H9 (cell line): Measurements from ENCODE around the gene MRAS. TPM values are rescaled to one million over a fixed set of nuclear protein-coding genes. Genes with fewer than 3 reads are reported as not detected.

Source experiments
- DNase-seq: peaks from one replicate; pipeline ENCODE4 v3.0.0-alpha.2; 2017
- H2AFZ ChIP-seq: one replicate; pipeline ENCODE4 v1.6.1; 2013; ENCODE audit warnings: mild to moderate bottlenecking, low read length, control low read depth, moderate library complexity
- H2AK5ac ChIP-seq: 2 replicates; pipeline ENCODE4 v1.6.1; 2013; ENCODE audit warnings: low read length, control low read depth, mixed read lengths; ENCODE audit not compliant: insufficient read length
- H2BK120ac ChIP-seq: one replicate; pipeline ENCODE4 v1.6.1; 2013; ENCODE audit warnings: low read depth, mild to moderate bottlenecking, low read length, control low read depth, inconsistent platforms; ENCODE audit not compliant: poor library complexity, severe bottlenecking
- H2BK12ac ChIP-seq: 2 replicates; pipeline ENCODE4 v1.6.1; 2013; ENCODE audit warnings: low read length, control low read depth, mixed read lengths, low read depth; ENCODE audit not compliant: insufficient read length
- H2BK15ac ChIP-seq: 2 replicates; pipeline ENCODE4 v1.6.1; 2013; ENCODE audit warnings: low read depth, low read length, control low read depth
- H2BK20ac ChIP-seq: one replicate; pipeline ENCODE4 v1.6.1; 2013; ENCODE audit warnings: low read depth, mild to moderate bottlenecking, low read length, control low read depth, inconsistent platforms; ENCODE audit not compliant: poor library complexity, severe bottlenecking
- H2BK5ac ChIP-seq: 2 replicates; pipeline ENCODE4 v1.6.1; 2013; ENCODE audit warnings: low read length, control low read depth, mixed read lengths; ENCODE audit not compliant: insufficient read length
- H3K14ac ChIP-seq: 2 replicates; pipeline ENCODE4 v1.6.1; 2013; ENCODE audit warnings: low read length, control low read depth; ENCODE audit not compliant: insufficient read depth
- H3K18ac ChIP-seq: 2 replicates; pipeline ENCODE4 v1.6.1; 2013; ENCODE audit warnings: low read depth, mild to moderate bottlenecking, mixed read lengths, low read length, control low read depth; ENCODE audit not compliant: insufficient read length
- H3K23ac ChIP-seq: 2 replicates; pipeline ENCODE4 v1.6.1; 2013; ENCODE audit warnings: low read length, control low read depth, mixed read lengths, low read depth; ENCODE audit not compliant: insufficient read length
- H3K23me2 ChIP-seq: 2 replicates; pipeline ENCODE4 v1.6.1; 2013; ENCODE audit warnings: low read depth, mild to moderate bottlenecking, mixed read lengths, low read length, control low read depth; ENCODE audit not compliant: insufficient read length, poor library complexity, severe bottlenecking
- H3K27ac ChIP-seq: 2 replicates; pipeline ENCODE4 v1.5.1; 2013; ENCODE audit warnings: low read length, control low read depth, mixed read lengths, low read depth; ENCODE audit not compliant: insufficient read length
- H3K27me3 ChIP-seq: 2 replicates; pipeline ENCODE4 v1.6.1; 2013; ENCODE audit warnings: low read length, control low read depth, inconsistent platforms; ENCODE audit not compliant: insufficient read depth
- H3K4ac ChIP-seq: 2 replicates; pipeline ENCODE4 v1.6.1; 2013; ENCODE audit warnings: low read depth, mild to moderate bottlenecking, control low read depth, inconsistent platforms, low read length, moderate library complexity
- H3K4me1 ChIP-seq: 2 replicates; pipeline ENCODE4 v1.6.1; 2013; ENCODE audit warnings: low read length, control low read depth, inconsistent platforms; ENCODE audit not compliant: insufficient read depth
- H3K4me2 ChIP-seq: 2 replicates; pipeline ENCODE4 v1.6.1; 2013; ENCODE audit warnings: low read length, control low read depth, mixed read lengths; ENCODE audit not compliant: insufficient read length, insufficient read depth
- H3K56ac ChIP-seq: 2 replicates; pipeline ENCODE4 v1.6.1; 2013; ENCODE audit warnings: low read depth, mild to moderate bottlenecking, mixed read lengths, low read length, control low read depth; ENCODE audit not compliant: insufficient read length
- H3K79me1 ChIP-seq: 2 replicates; pipeline ENCODE4 v1.6.1; 2013; ENCODE audit warnings: low read depth, mild to moderate bottlenecking, moderate library complexity, low read length, control low read depth, inconsistent platforms; ENCODE audit not compliant: insufficient read depth, poor library complexity, severe bottlenecking
- H3K79me2 ChIP-seq: 2 replicates; pipeline ENCODE4 v1.6.1; 2013; ENCODE audit warnings: low read length, control low read depth, inconsistent platforms; ENCODE audit not compliant: insufficient read depth
- H3K9ac ChIP-seq: 2 replicates; pipeline ENCODE4 v1.6.1; 2013; ENCODE audit warnings: low read length, control low read depth, mixed read lengths; ENCODE audit not compliant: insufficient read length; ENCODE audit errors: extremely low read depth
- H3K9me3 ChIP-seq: one replicate; pipeline ENCODE4 v1.6.1; 2013; ENCODE audit warnings: low read depth, low read length, inconsistent platforms; ENCODE audit not compliant: control insufficient read depth
- H3T11ph ChIP-seq: one replicate; pipeline ENCODE4 v1.6.1; 2013; ENCODE audit warnings: mild to moderate bottlenecking, low read length, control low read depth, inconsistent platforms
- H4K20me1 ChIP-seq: one replicate; pipeline ENCODE4 v1.6.1; 2013; ENCODE audit not compliant: control insufficient read depth, insufficient read length, insufficient read depth
- H4K5ac ChIP-seq: 2 replicates; pipeline ENCODE4 v1.6.1; 2013; ENCODE audit warnings: low read depth, mild to moderate bottlenecking, mixed read lengths, low read length, control low read depth; ENCODE audit not compliant: insufficient read length
- H4K8ac ChIP-seq: replicated peaks from 2 replicates; pipeline ENCODE4 v1.6.1; 2013; ENCODE audit warnings: low read length, control low read depth, mixed read lengths, low read depth; ENCODE audit not compliant: insufficient read length
- H4K91ac ChIP-seq: 2 replicates; pipeline ENCODE4 v1.6.1; 2013; ENCODE audit warnings: low read depth, mild to moderate bottlenecking, moderate library complexity, mixed read lengths, low read length, control low read depth; ENCODE audit not compliant: insufficient read length
- H3K27ac Mint-ChIP-seq, 3 experiments: 2 replicates in 2 of 3; 3 replicates in 1 of 3; pipeline ENCODE4 v1.8.0; 2020 to 2021; ENCODE audit warnings: mixed read lengths in 3 of 3, mild to moderate bottlenecking in 1 of 3, moderate library complexity in 1 of 3
- H3K27me3 Mint-ChIP-seq: 2 replicates; pipeline ENCODE4 v1.8.0; 2021; ENCODE audit warnings: low read depth, mild to moderate bottlenecking, moderate library complexity, mixed read lengths
- H3K36me3 Mint-ChIP-seq, 3 experiments: 2 replicates in 2 of 3; 3 replicates in 1 of 3; pipeline ENCODE4 v1.8.0; 2020 to 2021; ENCODE audit warnings: low read depth in 3 of 3, mixed read lengths in 3 of 3; ENCODE audit not compliant: insufficient read depth in 1 of 3
- H3K4me1 Mint-ChIP-seq, 2 experiments: 2 replicates each; pipeline ENCODE4 v1.8.0; 2020; ENCODE audit warnings: mixed read lengths in 2 of 2
- H3K4me3 Mint-ChIP-seq, 2 experiments: 2 replicates in 1 of 2; 3 replicates in 1 of 2; pipeline ENCODE4 v1.8.0; 2020 to 2021; ENCODE audit warnings: mild to moderate bottlenecking in 2 of 2, mixed read lengths in 2 of 2, moderate library complexity in 1 of 2
- H3K9me3 Mint-ChIP-seq, 2 experiments: 2 replicates in 1 of 2; 3 replicates in 1 of 2; pipeline ENCODE4 v1.8.0; 2020; ENCODE audit warnings: mild to moderate bottlenecking in 2 of 2, mixed read lengths in 2 of 2, moderate library complexity in 1 of 2
- WGBS: extraction: QIAGEN DNeasy Blood & Tissue Kit; methylation state at CpG from one replicate; pipeline ENCODE4 v1.1.7; 2013; ENCODE audit warnings: missing lambda C conversion rate, low lambda C conversion rate, mixed read lengths; ENCODE audit not compliant: insufficient read length; ENCODE audit errors: extremely low coverage; 5-methylcytosine and 5-hydroxymethylcytosine counted together
- total RNA-seq: library from RNA; stranded (reverse); gene quantifications from 2 replicates; pipeline ENCODE4 v1.2.1, GENCODE V29; 2021
- TF ChIP-seq, protein P1 (sequence below): fragments of 200-600 bp; sonication (generic); conservative IDR thresholded peaks from 3 replicates; pipeline ENCODE4 v1.8.0; 2021; ENCODE audit warnings: antibody characterized with exemption, mild to moderate bottlenecking

The MRAS gene
- total RNA-seq, 1 experiment from 2014 or later, result 10.9 TPM

DNA sequence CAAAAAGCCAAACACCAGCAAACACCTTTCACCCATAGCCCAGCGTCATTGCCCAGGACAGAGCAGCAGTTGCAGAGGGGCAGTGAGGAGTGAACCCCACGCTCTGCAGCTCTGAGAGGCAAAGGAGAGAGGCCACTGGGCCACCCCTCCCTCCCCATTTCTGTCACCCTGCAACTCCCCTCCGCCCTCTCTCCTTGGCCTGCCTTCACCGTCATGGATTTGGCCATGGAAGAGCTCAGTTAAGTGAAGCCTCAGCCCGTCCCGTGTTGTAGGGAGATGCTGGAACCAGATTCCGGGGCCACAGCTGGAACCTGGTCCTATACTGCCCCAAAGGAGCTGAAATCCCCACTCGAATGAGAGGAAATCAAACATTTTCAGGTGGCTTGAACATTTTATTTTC, 21.9 kb downstream of the MRAS start:
- Histone ChIP-seq H4K20me1 (no peaks in the 10 kb centered on the region), H2BK20ac (no peak overlapping the region), H4K8ac (no peak overlapping the region), H3K18ac (no peak overlapping the region), H2BK120ac (no peak overlapping the region), H3T11ph (no peak overlapping the region), H3K23me2 (no peaks in the 10 kb centered on the region), H2BK5ac (no peak overlapping the region), H2BK12ac (no peak overlapping the region), H2AFZ (no peak overlapping the region), H3K27ac (no peak overlapping the region), H3K9me3 (no peaks in the 10 kb centered on the region), H2BK15ac (no peak overlapping the region), H3K9ac (no peak overlapping the region), H4K5ac (no peak overlapping the region), H3K4me2 (no peak overlapping the region), H3K14ac (no peak overlapping the region), H3K4me1 (no peaks in the 10 kb centered on the region), H3K4ac (no peak overlapping the region), H3K79me2 (no peaks in the 10 kb centered on the region), H3K56ac (no peak overlapping the region), H3K23ac (no peak overlapping the region), H3K27me3 (no peaks in the 10 kb centered on the region), H3K79me1 (no peaks in the 10 kb centered on the region), H4K91ac (no peak overlapping the region), H2AK5ac (no peak overlapping the region)
- Mint-ChIP-seq H3K4me3 (no peak overlapping the region), H3K9me3 (peaks cover 0 to 3% of the 10 kb centered on the region in 2 experiments; a peak in 1 of 5 replicates), H3K4me1 (peaks cover 12 to 13% of the 10 kb centered on the region in 2 experiments), H3K36me3 (peaks cover 3 to 18% (median 7%) of the 10 kb centered on the region in 3 experiments; a peak in 5 of 7 replicates), H3K27ac (no peak overlapping the region), H3K27me3 (no peaks in the 10 kb centered on the region)
- TF ChIP-seq, protein P1, sequence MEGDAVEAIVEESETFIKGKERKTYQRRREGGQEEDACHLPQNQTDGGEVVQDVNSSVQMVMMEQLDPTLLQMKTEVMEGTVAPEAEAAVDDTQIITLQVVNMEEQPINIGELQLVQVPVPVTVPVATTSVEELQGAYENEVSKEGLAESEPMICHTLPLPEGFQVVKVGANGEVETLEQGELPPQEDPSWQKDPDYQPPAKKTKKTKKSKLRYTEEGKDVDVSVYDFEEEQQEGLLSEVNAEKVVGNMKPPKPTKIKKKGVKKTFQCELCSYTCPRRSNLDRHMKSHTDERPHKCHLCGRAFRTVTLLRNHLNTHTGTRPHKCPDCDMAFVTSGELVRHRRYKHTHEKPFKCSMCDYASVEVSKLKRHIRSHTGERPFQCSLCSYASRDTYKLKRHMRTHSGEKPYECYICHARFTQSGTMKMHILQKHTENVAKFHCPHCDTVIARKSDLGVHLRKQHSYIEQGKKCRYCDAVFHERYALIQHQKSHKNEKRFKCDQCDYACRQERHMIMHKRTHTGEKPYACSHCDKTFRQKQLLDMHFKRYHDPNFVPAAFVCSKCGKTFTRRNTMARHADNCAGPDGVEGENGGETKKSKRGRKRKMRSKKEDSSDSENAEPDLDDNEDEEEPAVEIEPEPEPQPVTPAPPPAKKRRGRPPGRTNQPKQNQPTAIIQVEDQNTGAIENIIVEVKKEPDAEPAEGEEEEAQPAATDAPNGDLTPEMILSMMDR, result no peak
- WGBS, result no CpG with 5 or more reads among the region's 8 CpGs
- no peak for DNase-seq
